AG08395 (cell line): ENCODE data around the gene C19orf47.
"Not testable (repeated sequence)": the region's sequence is repeated elsewhere in the genome, so short reads cannot be mapped to it uniquely, and the experiment has no call there.

ENCODE experiments used
- DNase-seq: peaks from one replicate; pipeline ENCODE4 v3.0.0; 2012; ENCODE audit warnings: mixed read lengths, low spot score

C19orf47 gene

GRCh38 chr19:40376286-40376862 is 28.2 kb upstream of the C19orf47 start:
- DNase-seq, result no peak

GRCh38 chr19:40374084-40374483 is 25.9 kb upstream of the C19orf47 start:
- no peak for DNase-seq

DNA sequence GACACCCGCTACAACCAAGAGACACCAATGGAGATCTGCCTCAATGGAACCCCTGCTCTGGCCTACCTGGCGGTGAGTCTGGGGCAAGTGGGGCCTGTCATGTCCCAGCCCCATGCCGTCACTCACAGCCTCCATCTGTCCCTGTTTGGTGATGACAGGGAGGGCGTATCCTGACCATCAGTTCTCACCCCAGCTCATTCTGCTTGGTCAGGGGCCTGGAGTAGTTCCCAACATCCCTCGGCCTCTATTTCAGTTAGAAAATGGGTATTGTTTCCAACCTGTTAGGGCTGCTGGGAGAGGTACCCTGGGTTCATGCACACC is 23.6 kb upstream of the C19orf47 start:
- DNase-seq, result no peak

- DNase-seq, result no peak
Measured at GRCh38 chr19:40370997-40371801, 23.0 kb upstream of the C19orf47 start.

- DNase-seq, result not testable (repeated sequence)
Measured at GRCh38 chr19:40370253-40370652, 22.1 kb upstream of the C19orf47 start.

DNA sequence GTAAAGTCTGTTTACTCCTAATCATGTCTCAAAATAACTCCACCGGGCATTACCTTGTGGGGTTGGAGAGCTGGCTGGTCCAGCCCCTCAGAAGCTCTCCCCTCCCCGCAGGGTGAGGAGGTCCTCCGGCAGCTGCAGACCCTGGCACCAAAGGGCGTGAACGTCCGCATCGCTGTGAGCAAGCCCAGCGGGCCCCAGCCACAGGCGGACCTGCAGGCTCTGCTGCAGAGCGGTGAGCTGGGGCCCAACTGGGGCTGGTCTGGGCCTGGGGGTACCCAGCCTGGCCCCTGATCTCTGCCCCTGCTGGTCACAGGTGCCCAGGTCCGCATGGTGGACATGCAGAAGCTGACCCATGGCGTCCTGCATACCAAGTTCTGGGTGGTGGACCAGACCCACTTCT is 21.6 kb upstream of the C19orf47 start:
- no peak for DNase-seq

DNA sequence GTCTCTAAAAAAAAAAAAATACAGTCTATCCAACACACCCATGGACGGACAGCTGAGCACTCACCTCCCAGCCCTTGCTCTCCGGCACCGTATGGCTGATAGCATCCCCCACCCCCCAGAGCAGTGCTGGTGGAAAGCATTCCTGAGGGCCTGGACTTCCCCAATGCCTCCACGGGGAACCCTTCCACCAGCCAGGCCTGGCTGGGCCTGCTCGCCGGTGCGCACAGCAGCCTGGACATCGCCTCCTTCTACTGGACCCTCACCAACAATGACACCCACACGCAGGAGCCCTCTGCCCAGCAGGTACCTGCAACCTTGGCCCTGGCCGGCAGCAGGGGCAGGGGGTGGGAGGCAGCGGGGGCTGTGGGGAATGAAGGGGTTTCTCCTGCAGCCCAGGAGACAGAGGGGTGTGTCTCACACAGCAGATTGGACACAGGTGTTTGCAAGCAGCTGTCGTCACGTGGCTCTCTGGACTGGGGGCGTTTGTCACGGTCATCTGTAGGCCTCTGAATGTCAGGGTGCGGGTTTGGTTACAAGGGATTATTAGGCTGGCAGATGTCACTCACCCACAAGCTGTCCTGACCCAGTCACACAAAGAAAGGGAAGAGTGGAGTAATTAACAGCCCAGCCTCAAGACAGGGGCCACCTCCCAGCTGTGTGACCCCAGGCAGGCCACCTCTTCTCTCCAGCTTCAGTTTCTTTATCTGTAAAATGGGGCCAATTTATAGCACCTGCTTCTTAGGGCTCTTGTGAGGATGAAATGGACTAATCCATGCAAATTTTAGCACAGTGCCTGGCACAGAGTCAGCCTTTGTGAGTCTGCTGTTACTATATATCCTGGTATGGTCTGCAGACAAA is 19.6 kb upstream of the C19orf47 start:
- no peak for DNase-seq

DNA sequence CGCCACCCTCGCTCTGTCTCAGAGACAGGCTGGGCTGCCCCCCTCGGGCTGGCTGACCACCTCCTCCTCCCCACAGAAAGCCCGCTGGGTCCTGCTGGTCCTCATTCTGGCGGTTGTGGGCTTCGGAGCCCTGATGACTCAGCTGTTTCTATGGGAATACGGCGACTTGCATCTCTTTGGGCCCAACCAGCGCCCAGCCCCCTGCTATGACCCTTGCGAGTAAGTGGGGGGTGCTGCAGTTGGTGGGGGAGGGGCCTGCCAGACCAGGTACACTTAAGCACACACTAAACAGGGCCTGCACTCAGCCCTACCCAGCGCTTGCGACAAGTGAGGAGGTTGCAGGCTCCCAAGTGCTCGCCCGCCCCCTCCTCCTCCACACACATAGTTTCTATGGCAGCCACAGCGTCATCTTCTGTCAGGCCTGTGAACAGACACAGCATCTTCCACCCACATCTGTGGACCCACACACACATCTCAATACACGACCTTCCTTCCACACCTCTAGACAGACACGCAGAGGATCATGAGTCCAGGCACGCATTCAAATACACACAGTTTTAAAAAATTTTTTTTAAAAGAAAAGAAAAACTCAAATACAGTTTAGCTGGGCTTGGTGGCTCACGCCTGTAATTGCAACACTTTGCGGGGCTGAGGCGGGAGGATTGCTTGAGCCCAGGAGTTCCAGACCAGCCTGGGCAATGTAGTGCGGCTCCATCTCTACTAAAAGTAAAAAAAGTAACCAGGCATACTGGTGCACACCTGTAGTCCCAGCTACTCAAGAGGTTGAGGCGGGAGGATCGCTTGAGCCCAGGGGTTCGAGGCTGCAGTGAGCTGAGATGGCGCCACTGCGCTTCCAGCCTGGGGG is 18.7 kb upstream of the C19orf47 start:
- DNase-seq, result no peak

- DNase-seq, result peak; percentile 89
Measured at GRCh38 chr19:40365613-40366401, 17.6 kb upstream of the C19orf47 start.

GRCh38 chr19:40365010-40365409 is 16.8 kb upstream of the C19orf47 start:
- DNase-seq, result no peak

- DNase-seq, result no peak
Measured at GRCh38 chr19:40363069-40363468, 14.9 kb upstream of the C19orf47 start.

DNA sequence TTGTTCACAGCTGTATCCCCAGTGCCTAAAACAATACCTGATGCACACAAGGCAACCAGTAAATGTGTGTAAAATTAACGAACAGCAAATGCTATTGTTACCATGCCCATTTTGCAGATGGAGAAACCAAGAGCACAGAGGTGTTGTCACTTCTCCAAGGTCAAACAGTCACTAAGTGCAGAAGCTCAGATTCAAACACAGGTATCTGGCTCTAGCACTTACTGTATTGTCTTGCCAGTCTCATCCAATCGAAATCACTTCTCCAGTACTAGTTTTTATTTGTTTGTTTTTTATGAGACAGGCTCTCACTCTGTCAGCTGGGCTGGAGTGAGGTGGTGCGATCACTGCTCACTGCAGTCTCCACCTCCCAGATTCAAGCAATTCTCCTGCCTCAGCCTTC is 14.0 kb upstream of the C19orf47 start:
- DNase-seq, result no peak

DNA sequence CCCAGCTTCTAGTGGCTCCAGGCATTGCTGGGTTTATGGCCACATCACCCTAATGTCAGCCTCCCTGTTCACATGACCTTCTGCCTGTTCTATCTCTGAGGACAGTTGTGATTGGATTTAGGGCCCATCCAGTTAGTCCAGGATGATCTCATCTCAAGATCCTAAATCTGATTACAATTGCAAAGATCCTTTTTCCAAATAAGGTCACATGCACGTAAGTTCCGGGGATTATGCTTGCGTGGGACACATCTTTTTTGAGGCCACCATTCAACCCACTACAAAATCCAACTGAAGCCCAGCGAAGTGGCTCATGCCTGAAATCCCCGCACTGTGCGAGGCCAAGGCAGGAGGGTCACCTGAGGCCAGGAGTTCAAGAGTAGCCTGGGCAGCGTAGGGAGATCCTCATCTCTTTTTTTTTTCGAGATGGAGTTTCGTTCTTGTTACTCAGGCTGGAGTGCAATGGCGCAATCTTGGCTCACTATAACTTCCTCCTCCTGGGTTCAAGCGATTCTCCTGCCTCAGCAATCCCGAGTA is 12.6 kb upstream of the C19orf47 start:
- DNase-seq, result no peak

GRCh38 chr19:40360020-40360707 is 12.0 kb upstream of the C19orf47 start:
- DNase-seq, result no peak

DNA sequence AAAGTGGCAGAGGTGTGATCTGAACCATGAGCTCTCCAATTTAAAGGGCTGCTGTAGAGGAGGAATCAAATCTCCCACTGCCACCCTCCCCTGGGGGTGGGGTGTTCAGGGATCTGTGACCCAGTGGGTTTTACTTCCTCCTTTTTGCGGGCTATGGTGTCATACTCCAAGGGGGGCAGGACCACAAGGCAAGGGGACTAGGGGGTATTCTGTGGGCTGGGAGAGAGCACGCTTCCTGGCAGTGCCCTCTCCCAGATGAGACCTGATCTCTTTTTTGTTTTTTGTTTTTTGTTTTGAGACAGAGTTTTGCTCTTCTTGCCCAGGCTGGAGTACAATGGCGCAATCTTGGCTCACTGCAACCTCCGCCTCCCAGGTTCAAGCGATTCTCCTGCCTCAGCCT is 10.6 kb upstream of the C19orf47 start:
- no peak for DNase-seq

GRCh38 chr19:40357640-40358039 is 9.4 kb upstream of the C19orf47 start:
- DNase-seq, result no peak

- no peak for DNase-seq
Measured at GRCh38 chr19:40356681-40357595, 8.7 kb upstream of the C19orf47 start.

GRCh38 chr19:40355975-40356680 is 7.9 kb upstream of the C19orf47 start:
- no peak for DNase-seq
